SK-N-SH (cell line): Measurements from ENCODE around the gene TCFL5. TPM values are rescaled to one million over a fixed set of nuclear protein-coding genes. Genes with fewer than 3 reads are reported as not detected.
A peak's percentile ranks its signal among the peaks of the same experiment; 100 is the strongest.

Experiments used
- CTCF ChIA-PET: fragments of 300-600, 350-600 bp; formaldehyde crosslinking; extraction: SDS; loops from one replicate; lab custom pipeline; 2021; lab: Yijun Ruan, JAX
- POLR2A ChIA-PET: fragments of 350-600 bp; sonication (Branson Sonifier 250); formaldehyde crosslinking; extraction: SDS; loops from one replicate; lab custom pipeline; 2020; ENCODE audit warnings: antibody characterized with exemption, inconsistent platforms; lab: Yijun Ruan, JAX
- DNase-seq: peaks from one replicate; pipeline ENCODE4 v3.0.0; 2012
- H2AFZ ChIP-seq: fragments of 200-600 bp; sonication (generic); 2 replicates; pipeline ENCODE4 v1.8.1; 2016; ENCODE audit warnings: antibody characterized with exemption, mild to moderate bottlenecking, low read depth
- H3F3A ChIP-seq: fragments of 200-600 bp; sonication (generic); replicated peaks from 2 replicates; pipeline ENCODE3; 2016; ENCODE audit warnings: antibody characterized with exemption, mild to moderate bottlenecking; ENCODE audit not compliant: insufficient read depth
- H3K27ac ChIP-seq, 2 experiments: fragments of 200-500 bp in 1 of 2; fragments of 200-600 bp in 1 of 2; sonication (Bioruptor generic) in 1 of 2; sonication (generic), shearing (Covaris generic) in 1 of 2; 2 replicates each; pipeline versions ENCODE4 v1.5.1 to v1.6.1; 2014 to 2016; ENCODE audit warnings: low read depth in 2 of 2, inconsistent platforms in 1 of 2, low read length in 1 of 2, mild to moderate bottlenecking in 1 of 2, mixed read lengths in 1 of 2
- H3K27me3 ChIP-seq: fragments of 200-600 bp; sonication (generic), shearing (Covaris generic); 2 replicates; pipeline ENCODE4 v1.6.1; 2016; ENCODE audit warnings: mixed run types; ENCODE audit not compliant: insufficient read depth
- H3K36me3 ChIP-seq, 2 experiments: fragments of 200-500 bp in 1 of 2; fragments of 200-600 bp in 1 of 2; sonication (Bioruptor generic) in 1 of 2; sonication (generic) in 1 of 2; replicated peaks in 1 of 2; 2 replicates each; pipeline versions ENCODE3 to v1.5.1; 2014 to 2016; ENCODE audit warnings: low read length in 1 of 2, mild to moderate bottlenecking in 1 of 2; ENCODE audit not compliant: insufficient read depth in 2 of 2, control insufficient read depth in 1 of 2
- H3K4me1 ChIP-seq, 2 experiments: fragments of 200-500 bp in 1 of 2; fragments of 200-600 bp in 1 of 2; sonication (Bioruptor generic) in 1 of 2; sonication (generic), shearing (Covaris generic) in 1 of 2; 2 replicates each; pipeline versions ENCODE4 v1.5.1 to v1.6.1; 2014 to 2016; ENCODE audit warnings: low read depth in 1 of 2, low read length in 1 of 2, mixed run types in 1 of 2; ENCODE audit not compliant: insufficient read depth in 2 of 2, control insufficient read depth in 1 of 2
- H3K4me2 ChIP-seq: fragments of 200-600 bp; sonication (generic), shearing (Covaris generic); 2 replicates; pipeline ENCODE4 v1.6.1; 2017; ENCODE audit warnings: mixed run types
- H3K4me3 ChIP-seq, 2 experiments: fragments of 200-500 bp in 1 of 2; fragments of 200-600 bp in 1 of 2; sonication (Bioruptor generic) in 1 of 2; sonication (generic), shearing (Covaris generic) in 1 of 2; 2 replicates each; pipeline versions ENCODE4 v1.5.1 to v1.8.1; 2014 to 2016; ENCODE audit warnings: low read depth in 2 of 2, inconsistent platforms in 1 of 2, low read length in 1 of 2, mild to moderate bottlenecking in 1 of 2, mixed read lengths in 1 of 2, moderate library complexity in 1 of 2
- H3K79me2 ChIP-seq: fragments of 200-600 bp; sonication (generic); 2 replicates; pipeline ENCODE4 v1.8.1; 2017; ENCODE audit warnings: mild to moderate bottlenecking; ENCODE audit not compliant: insufficient read depth
- H3K9ac ChIP-seq: fragments of 200-600 bp; sonication (generic); 2 replicates; pipeline ENCODE4 v1.6.1; 2017; ENCODE audit warnings: mixed run types
- H3K9me2 ChIP-seq: fragments of 200-600 bp; sonication (generic); 2 replicates; pipeline ENCODE4 v1.6.1; 2017; ENCODE audit warnings: mixed run types
- H3K9me3 ChIP-seq: fragments of 200-600 bp; sonication (generic); 2 replicates; pipeline ENCODE4 v1.6.1; 2017; ENCODE audit warnings: mixed run types, mild to moderate bottlenecking, moderate library complexity
- H4K20me1 ChIP-seq: fragments of 200-600 bp; sonication (generic); 2 replicates; pipeline ENCODE4 v1.6.1; 2017; ENCODE audit warnings: mild to moderate bottlenecking, mixed run types; ENCODE audit not compliant: insufficient read depth
- CHD2 ChIP-seq: fragments of 150-350 bp; IDR thresholded peaks from 2 replicates; pipeline ENCODE4 v1.6.1; 2018; ENCODE audit warnings: low read length; ENCODE audit not compliant: partially characterized antibody
- ELF1 ChIP-seq: IDR thresholded peaks from 2 replicates; pipeline ENCODE4 v1.4.0; 2012
- EP300 ChIP-seq, 2 experiments: IDR thresholded peaks; 2 replicates each; pipeline versions ENCODE4 v1.4.0 to v1.6.1; 2012; ENCODE audit warnings: borderline replicate concordance in 1 of 2, low read depth in 1 of 2, low read length in 1 of 2
- FOXJ3 ChIP-seq: sonication (generic); formaldehyde crosslinking; IDR thresholded peaks from 2 replicates; pipeline ENCODE4 v1.5.1; 2020; ENCODE audit warnings: mild to moderate bottlenecking, missing genetic modification reagents
- FOXM1 ChIP-seq: IDR thresholded peaks from 2 replicates; pipeline ENCODE4 v1.4.0; 2012; ENCODE audit warnings: low read depth, mild to moderate bottlenecking
- GABPA ChIP-seq: IDR thresholded peaks from 2 replicates; pipeline ENCODE4 v1.4.0; 2012; ENCODE audit warnings: low read depth, mild to moderate bottlenecking
- GATA2 ChIP-seq: sonication (generic); formaldehyde crosslinking; IDR thresholded peaks from 2 replicates; pipeline ENCODE4 v1.5.0; 2020; ENCODE audit warnings: mild to moderate bottlenecking, missing genetic modification reagents
- JUND ChIP-seq: IDR thresholded peaks from 2 replicates; pipeline ENCODE4 v1.4.0; 2012
- MEF2A ChIP-seq: IDR thresholded peaks from 2 replicates; pipeline ENCODE4 v1.4.0; 2012; ENCODE audit warnings: low read depth, borderline replicate concordance
- MXI1 ChIP-seq: IDR thresholded peaks from 2 replicates; pipeline ENCODE4 v1.6.1; 2012; ENCODE audit warnings: mild to moderate bottlenecking, low read depth, low read length, improper control_type of control experiment
- NFIC ChIP-seq: IDR thresholded peaks from 2 replicates; pipeline ENCODE4 v1.4.0; 2012; ENCODE audit warnings: borderline replicate concordance
- RAD21 ChIP-seq: IDR thresholded peaks from 2 replicates; pipeline ENCODE4 v1.6.1; 2012; ENCODE audit warnings: mild to moderate bottlenecking, low read length
- RFX5 ChIP-seq: IDR thresholded peaks from 2 replicates; pipeline ENCODE4 v1.6.1; 2012; ENCODE audit warnings: mild to moderate bottlenecking, improper control_type of control experiment, low read length
- RXRA ChIP-seq: IDR thresholded peaks from 2 replicates; pipeline ENCODE4 v1.4.0; 2012; ENCODE audit warnings: low read depth, mild to moderate bottlenecking, borderline replicate concordance
- SIN3A ChIP-seq: IDR thresholded peaks from 2 replicates; pipeline ENCODE4 v1.6.1; 2012; ENCODE audit warnings: low read depth, mild to moderate bottlenecking, low read length, moderate library complexity, borderline replicate concordance
- TCF12 ChIP-seq: IDR thresholded peaks from 2 replicates; pipeline ENCODE4 v1.4.0; 2012
- TEAD4 ChIP-seq: IDR thresholded peaks from 2 replicates; pipeline ENCODE4 v1.4.0; 2012; ENCODE audit warnings: mild to moderate bottlenecking, borderline replicate concordance; ENCODE audit not compliant: insufficient read depth
- YY1 ChIP-seq: IDR thresholded peaks from 2 replicates; pipeline ENCODE4 v1.4.0; 2012; ENCODE audit warnings: low read depth, mild to moderate bottlenecking
- WGBS: methylation state at CpG from one replicate; pipeline ENCODE4 v1.1.6; 2017; ENCODE audit warnings: low lambda C conversion rate; 5-methylcytosine and 5-hydroxymethylcytosine counted together
- polyA plus RNA-seq, 3 experiments: library from polyadenylated mRNA; depleted of rRNA; stranded (reverse); fragments of >200 nt; gene quantifications; 2 replicates each; pipeline ENCODE4 v1.2.3, GENCODE V29; 2012
- TF ChIP-seq, protein P1 (sequence below): IDR thresholded peaks from 2 replicates; pipeline ENCODE4 v1.4.0; 2012; ENCODE audit warnings: low read depth
- TF ChIP-seq, protein P2 (sequence below): fragments of 150-350 bp; IDR thresholded peaks from 2 replicates; pipeline ENCODE4 v1.6.1; 2016; ENCODE audit warnings: mild to moderate bottlenecking, low read depth, low read length
- TF ChIP-seq, protein P3 (sequence below): IDR thresholded peaks from 2 replicates; pipeline ENCODE4; 2012

The TCFL5 gene
- polyA plus RNA-seq, 1 of the 3 experiments (the other 2 are of a cell fraction), result 10.1 TPM

DNA sequence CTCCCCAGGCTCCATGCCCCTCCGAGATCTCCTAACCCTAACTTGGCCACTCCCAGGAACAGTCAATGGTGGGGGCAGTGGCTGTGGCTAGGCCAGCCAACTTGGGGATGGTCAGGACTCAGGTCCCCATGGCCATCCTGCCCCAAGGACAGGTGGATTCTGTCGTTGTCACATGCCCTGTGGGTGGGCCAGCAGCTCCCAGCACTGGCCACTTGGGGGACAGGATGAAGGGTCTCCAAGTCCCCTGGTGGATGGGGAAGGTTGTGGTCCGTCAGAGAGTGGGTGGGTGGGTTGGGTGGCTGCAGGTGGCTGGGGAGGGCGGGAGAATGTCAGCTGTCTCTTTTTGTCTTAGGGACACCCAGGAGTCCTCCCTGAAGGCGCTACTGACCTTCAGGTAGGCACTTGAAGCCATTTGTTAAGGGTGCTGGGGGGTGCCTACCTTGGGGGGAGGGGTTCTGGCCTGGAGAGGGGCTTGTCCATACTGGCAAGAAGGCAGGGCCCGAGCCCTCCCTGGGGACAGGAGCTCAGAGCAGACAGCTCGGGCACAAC is 39.3 kb downstream of the TCFL5 start:
- WGBS, result 70% methylated on average over 5 of the region's 7 CpGs

DNA sequence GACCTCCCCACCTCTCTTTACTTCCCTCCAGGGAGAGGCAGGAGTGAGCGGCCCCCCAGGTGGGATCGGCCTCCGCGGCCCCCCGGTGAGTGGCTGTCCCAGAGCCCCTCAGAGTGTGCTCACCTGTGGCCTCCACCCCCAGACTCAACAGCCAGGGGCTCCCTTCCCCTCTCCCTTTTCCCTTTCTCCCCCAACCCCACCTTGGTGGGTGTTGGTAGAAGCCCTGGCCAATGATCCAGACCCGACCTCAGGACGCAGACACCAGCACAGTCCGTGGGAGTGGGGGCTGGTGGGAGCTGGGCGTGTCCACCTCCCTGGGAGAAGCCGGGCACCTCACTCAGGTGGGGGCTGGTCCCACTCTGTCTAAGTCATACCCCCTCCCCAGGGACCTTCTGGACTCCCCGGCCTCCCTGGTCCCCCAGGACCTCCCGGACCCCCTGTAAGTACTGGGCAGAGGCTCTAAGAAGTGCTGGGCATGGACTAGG is 39.9 kb downstream of the TCFL5 start:
- H3K27me3 ChIP-seq, result no peaks in the 10 kb centered on the region
- H3K36me3 ChIP-seq, result no peaks in the 10 kb centered on the region
- H3K4me2 ChIP-seq, result no peak overlapping the region
- no peak for DNase-seq
- H3K27ac ChIP-seq, result no peak overlapping the region; a peak in 1 of 4 replicates
- H3K9ac ChIP-seq, result no peak overlapping the region
- ChIA-PET CTCF (interaction anchor here (1.1 to 2.6 kb wide), 13 partner anchors 11 to 412 kb away, joined by 3 to 40 read pairs (median 8); partner anchors contain the start of gene DIDO1), POLR2A (no interaction called here)
- H3F3A ChIP-seq, result peaks cover 8% of the 10 kb centered on the region
- H3K9me3 ChIP-seq, result no peaks in the 10 kb centered on the region
- TF ChIP-seq FOXJ3 (CRISPR knock-in tag) (no peak), EP300 (IDR thresholded peaks at IDR 0.05; ENCODE audit: borderline replicate concordance in 1 of 2, low read depth in 1 of 2, low read length in 1 of 2) (no peak), GABPA (no peak), CHD2 (no peak), TCF12 (no peak), TEAD4 (no peak), SIN3A (no peak), RFX5 (no peak), FOXM1 (no peak), NFIC (no peak), RXRA (no peak), MXI1 (no peak), MEF2A (no peak), RAD21 (no peak), YY1 (no peak)
- TF ChIP-seq, protein P1, sequence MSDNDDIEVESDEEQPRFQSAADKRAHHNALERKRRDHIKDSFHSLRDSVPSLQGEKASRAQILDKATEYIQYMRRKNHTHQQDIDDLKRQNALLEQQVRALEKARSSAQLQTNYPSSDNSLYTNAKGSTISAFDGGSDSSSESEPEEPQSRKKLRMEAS, result no peak
- TF ChIP-seq, protein P2, sequence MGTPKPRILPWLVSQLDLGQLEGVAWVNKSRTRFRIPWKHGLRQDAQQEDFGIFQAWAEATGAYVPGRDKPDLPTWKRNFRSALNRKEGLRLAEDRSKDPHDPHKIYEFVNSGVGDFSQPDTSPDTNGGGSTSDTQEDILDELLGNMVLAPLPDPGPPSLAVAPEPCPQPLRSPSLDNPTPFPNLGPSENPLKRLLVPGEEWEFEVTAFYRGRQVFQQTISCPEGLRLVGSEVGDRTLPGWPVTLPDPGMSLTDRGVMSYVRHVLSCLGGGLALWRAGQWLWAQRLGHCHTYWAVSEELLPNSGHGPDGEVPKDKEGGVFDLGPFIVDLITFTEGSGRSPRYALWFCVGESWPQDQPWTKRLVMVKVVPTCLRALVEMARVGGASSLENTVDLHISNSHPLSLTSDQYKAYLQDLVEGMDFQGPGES, result no peak
- TF ChIP-seq, protein P3, sequence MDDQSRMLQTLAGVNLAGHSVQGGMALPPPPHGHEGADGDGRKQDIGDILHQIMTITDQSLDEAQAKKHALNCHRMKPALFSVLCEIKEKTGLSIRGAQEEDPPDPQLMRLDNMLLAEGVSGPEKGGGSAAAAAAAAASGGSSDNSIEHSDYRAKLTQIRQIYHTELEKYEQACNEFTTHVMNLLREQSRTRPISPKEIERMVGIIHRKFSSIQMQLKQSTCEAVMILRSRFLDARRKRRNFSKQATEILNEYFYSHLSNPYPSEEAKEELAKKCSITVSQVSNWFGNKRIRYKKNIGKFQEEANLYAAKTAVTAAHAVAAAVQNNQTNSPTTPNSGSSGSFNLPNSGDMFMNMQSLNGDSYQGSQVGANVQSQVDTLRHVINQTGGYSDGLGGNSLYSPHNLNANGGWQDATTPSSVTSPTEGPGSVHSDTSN, result no peak
- no peaks in the 10 kb centered on the region for H3K9me2 ChIP-seq
- no peak overlapping the region for H2AFZ ChIP-seq
- WGBS, result 90% methylated on average over 2 of the region's 12 CpGs
- H4K20me1 ChIP-seq, result no peaks in the 10 kb centered on the region
- peaks cover 19 to 65% of the 10 kb centered on the region in 2 experiments; a peak in 3 of 4 replicates for H3K4me1 ChIP-seq
- H3K4me3 ChIP-seq, result no peak overlapping the region
- H3K79me2 ChIP-seq, result no peaks in the 10 kb centered on the region

More for the DNA sequence above, 39.3 kb downstream of the TCFL5 start:
- Histone ChIP-seq H3K4me3 (no peak overlapping the region), H2AFZ (no peak overlapping the region), H3K9me2 (no peaks in the 10 kb centered on the region), H3F3A (peaks cover 8% of the 10 kb centered on the region), H3K4me1 (peaks cover 19 to 65% of the 10 kb centered on the region in 2 experiments; a peak in 3 of 4 replicates), H3K36me3 (no peaks in the 10 kb centered on the region), H4K20me1 (no peaks in the 10 kb centered on the region)
- peak; percentile 55 for DNase-seq
- TF ChIP-seq JUND (no peak), ELF1 (no peak), GABPA (no peak), TEAD4 (no peak), MXI1 (no peak), GATA2 (CRISPR knock-in tag) (no peak)
- TF ChIP-seq, all 33 proteins: peak for 0
- CTCF ChIA-PET, result interaction anchor here (0.6 to 2.6 kb wide), 40 partner anchors 9 to 412 kb away, joined by 3 to 40 read pairs (median 4); partner anchors contain the start of genes BHLHE23, DIDO1 and MRGBP
- no peak overlapping the region for H3K9ac ChIP-seq
- H3K4me2 ChIP-seq, result no peak overlapping the region
- H3K9me3 ChIP-seq, result no peaks in the 10 kb centered on the region
- POLR2A ChIA-PET, result interaction anchor here (1.0 to 1.2 kb wide), 2 partner anchors 28 to 53 kb away, joined by 3 read pairs; no protein-coding TSS in a partner anchor
- no peaks in the 10 kb centered on the region for H3K27me3 ChIP-seq
- peak overlapping the region in 1 of 2 experiments; percentile 56; a peak in 1 of 4 replicates for H3K27ac ChIP-seq
- H3K79me2 ChIP-seq, result no peaks in the 10 kb centered on the region
